ENCODE measurements around the gene ATG7. TPM values are rescaled to one million over a fixed set of nuclear protein-coding genes. Genes with fewer than 3 reads are reported as not detected.
A peak's percentile ranks its signal among the peaks of the same experiment; 100 is the strongest.
"Not testable (repeated sequence)": the region's sequence is repeated elsewhere in the genome, so short reads cannot be mapped to it uniquely, and the experiment has no call there.

ATG7 gene
- total RNA-seq, 1 donor = 97.9 TPM

DNA sequence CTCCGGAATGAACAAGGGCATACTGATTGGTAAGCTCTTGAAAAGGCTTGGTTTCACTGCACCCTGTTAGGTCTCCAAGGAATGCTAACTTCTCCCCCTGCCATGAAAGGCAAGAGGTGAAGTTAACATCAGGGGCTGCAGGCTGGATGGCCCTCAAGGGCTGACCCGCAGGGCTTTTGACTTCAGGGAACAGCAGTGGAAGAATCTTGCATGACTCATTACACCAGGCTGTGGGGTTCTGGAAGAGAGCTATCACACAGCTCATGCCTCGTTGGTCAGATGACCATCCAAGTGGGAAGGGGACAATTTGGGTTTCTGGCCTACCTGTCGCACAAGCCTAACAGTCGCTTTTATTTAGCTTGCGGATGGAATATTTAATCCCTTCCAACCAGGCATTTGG is 23.6 kb upstream of the ATG7 start:
- DNase-seq (ENCODE audit: low read depth) = no peak
- no peak overlapping the region for H3K4me3 ChIP-seq (ENCODE audit: low read depth, low read length)
- TF ChIP-seq, protein P1, sequence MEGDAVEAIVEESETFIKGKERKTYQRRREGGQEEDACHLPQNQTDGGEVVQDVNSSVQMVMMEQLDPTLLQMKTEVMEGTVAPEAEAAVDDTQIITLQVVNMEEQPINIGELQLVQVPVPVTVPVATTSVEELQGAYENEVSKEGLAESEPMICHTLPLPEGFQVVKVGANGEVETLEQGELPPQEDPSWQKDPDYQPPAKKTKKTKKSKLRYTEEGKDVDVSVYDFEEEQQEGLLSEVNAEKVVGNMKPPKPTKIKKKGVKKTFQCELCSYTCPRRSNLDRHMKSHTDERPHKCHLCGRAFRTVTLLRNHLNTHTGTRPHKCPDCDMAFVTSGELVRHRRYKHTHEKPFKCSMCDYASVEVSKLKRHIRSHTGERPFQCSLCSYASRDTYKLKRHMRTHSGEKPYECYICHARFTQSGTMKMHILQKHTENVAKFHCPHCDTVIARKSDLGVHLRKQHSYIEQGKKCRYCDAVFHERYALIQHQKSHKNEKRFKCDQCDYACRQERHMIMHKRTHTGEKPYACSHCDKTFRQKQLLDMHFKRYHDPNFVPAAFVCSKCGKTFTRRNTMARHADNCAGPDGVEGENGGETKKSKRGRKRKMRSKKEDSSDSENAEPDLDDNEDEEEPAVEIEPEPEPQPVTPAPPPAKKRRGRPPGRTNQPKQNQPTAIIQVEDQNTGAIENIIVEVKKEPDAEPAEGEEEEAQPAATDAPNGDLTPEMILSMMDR (IDR thresholded peaks at IDR 0.05; ENCODE audit: insufficient read depth, low read length) = no peak

DNA sequence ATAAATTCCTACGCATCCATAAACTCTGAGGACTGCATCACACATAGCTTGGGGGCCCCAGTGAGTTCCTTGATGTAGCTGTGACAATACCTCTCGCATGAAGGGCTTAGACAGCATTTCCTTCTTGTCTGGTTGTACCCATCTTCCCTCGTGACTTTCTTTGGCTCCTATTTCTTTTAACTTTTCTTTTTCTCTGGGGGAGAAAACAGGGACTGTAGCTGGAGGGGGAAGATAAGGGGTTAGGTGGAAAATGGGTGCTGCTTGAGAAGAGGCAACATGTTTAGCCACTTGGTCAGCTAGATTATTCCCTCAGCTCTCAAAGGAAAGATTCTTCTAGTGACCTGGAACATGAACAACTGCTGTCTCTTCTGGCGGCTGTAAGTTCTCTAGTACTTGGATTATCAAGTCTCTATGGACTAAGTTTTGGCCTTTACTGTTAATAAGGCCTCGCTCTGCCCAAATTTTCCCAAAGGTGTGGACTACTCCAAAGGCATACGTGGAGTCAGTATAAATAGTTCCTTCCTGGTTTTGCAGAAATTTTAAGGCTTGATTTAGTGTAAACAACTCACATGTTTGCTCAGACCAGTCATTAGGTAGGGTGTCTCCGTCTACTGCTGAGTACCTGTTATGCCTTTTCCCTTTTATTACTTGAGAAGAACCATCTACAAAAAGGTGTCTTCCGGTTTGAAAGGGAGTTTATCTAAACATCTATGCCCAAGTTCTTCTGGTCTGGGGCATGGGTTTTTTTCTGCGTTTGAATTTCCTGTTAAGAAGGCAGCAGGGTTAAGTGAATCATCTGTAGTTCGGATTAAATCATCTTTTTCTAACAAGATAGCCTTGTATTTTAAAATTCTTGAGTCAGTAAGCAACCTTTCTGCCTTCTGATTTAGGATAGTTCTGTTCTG is 21.0 kb upstream of the ATG7 start:
- DNase-seq (ENCODE audit: low read depth) = peak; percentile 9
- H3K4me3 ChIP-seq (ENCODE audit: low read depth, low read length) = no peak overlapping the region
- TF ChIP-seq, protein P1 (IDR thresholded peaks at IDR 0.05; ENCODE audit: insufficient read depth, low read length) = no peak

DNA sequence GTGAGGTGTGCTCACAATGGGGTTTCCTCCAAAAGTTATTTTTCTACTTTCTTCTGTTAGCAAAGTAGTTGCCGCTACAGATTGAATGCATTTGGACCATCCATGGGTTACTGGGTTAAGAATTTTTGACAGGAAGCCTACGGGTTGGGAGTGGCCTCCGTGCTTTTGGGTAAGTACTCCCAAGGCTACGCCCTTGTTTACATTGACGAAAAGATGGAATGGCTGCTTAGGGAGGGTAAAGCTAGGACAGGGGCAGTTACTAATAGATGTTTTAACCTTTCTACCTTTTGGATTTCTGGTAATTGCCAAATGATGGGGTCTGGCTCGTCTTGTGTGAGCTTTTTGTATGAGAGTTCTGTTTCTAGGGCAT is 20.4 kb upstream of the ATG7 start:
- H3K4me3 ChIP-seq (ENCODE audit: low read depth, low read length) = no peak overlapping the region
- peak; percentile 23 for DNase-seq (ENCODE audit: low read depth)
- TF ChIP-seq, protein P1 (IDR thresholded peaks at IDR 0.05; ENCODE audit: insufficient read depth, low read length) = no peak

DNA sequence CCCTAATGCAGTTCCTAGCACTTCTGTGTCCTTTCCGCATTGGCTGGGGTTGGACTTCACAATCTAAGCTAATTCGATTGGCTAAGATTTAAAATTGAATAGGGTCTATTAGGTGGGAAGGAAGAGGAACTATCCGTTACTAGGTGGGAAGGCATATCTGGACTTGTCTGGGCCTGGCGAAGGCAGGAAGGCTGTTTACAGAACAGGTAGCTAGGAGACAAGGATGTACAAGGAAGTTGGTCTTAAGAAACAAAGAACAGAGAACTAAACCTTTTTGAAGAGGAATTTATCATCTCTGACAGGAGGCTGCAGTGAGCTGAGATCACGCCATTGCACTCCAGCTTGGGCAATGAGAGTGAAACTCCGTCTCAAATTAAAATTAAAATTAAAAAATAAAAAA is 17.3 kb upstream of the ATG7 start:
- TF ChIP-seq, protein P1 (IDR thresholded peaks at IDR 0.05; ENCODE audit: insufficient read depth, low read length) = no peak
- no peak for DNase-seq (ENCODE audit: low read depth)
- no peak overlapping the region for H3K4me3 ChIP-seq (ENCODE audit: low read depth, low read length)

DNA sequence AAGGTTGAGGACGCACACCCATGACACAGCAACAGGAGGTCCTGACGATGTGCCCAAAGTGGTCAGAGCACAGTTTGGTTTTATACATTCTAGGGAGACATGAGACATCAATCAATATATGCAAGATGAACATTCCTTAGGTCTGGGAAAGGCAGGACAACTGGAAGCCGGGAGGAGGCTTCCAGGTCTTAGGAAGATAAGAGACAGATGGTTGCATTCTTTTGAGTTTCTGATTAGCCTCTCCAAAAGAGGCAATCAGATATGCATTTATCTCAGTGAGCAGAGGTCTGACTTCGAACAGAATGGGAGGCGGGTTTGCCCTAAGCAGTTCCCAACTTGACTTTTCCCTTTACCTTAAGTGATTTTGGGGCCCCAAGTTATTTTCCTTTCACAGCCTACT is 16.7 kb upstream of the ATG7 start:
- H3K4me3 ChIP-seq (ENCODE audit: low read depth, low read length); DNase-seq (ENCODE audit: low read depth): not testable (repeated sequence)

DNA sequence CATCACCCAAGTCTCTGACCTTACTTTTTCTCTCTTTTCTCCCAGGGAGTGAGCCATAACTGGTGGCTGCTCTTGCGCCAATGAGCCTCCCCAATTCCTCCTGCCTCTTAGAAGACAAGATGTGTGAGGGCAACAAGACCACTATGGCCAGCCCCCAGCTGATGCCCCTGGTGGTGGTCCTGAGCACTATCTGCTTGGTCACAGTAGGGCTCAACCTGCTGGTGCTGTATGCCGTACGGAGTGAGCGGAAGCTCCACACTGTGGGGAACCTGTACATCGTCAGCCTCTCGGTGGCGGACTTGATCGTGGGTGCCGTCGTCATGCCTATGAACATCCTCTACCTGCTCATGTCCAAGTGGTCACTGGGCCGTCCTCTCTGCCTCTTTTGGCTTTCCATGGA is 13.2 kb upstream of the ATG7 start:
- no peak overlapping the region for H3K4me3 ChIP-seq (ENCODE audit: low read depth, low read length)
- no peak for DNase-seq (ENCODE audit: low read depth)
- TF ChIP-seq, protein P1 (IDR thresholded peaks at IDR 0.05; ENCODE audit: insufficient read depth, low read length) = peak; percentile 8

DNA sequence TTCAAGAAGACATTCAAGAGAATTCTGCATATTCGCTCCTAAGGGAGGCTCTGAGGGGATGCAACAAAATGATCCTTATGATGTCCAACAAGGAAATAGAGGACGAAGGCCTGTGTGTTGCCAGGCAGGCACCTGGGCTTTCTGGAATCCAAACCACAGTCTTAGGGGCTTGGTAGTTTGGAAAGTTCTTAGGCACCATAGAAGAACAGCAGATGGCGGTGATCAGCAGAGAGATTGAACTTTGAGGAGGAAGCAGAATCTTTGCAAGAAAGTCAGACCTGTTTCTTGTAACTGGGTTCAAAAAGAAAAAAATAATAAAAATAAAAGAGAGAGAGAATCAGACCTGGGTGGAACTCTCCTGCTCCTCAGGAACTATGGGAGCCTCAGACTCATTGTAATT is 11.7 kb upstream of the ATG7 start:
- TF ChIP-seq, protein P1 (IDR thresholded peaks at IDR 0.05; ENCODE audit: insufficient read depth, low read length) = no peak
- no peak overlapping the region for H3K4me3 ChIP-seq (ENCODE audit: low read depth, low read length)

More for the DNA sequence above, 11.7 kb upstream of the ATG7 start:
- DNase-seq (ENCODE audit: low read depth) = no peak
